ENCODE measurements around the gene PRKCD.

Gene PRKCD

DNA sequence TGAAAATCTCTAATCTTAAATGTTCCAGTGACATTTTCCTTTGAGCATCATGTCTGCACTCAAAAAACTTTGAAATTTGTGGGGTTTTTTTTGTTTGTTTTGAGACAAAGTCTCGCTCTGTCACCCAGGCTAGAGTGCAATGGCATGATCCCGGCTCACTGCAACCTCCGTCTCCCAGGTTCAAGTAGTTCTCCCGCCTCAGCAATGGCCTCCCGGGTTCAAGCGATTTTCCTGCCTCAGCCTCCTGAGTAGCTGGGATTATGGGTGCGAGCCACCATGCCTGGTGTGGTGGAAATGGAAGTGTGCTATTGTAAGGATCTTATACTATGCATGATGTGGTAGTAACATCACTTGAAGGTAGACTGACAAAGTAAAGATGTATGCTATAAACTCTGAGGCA, 52.3 kb downstream of the PRKCD start:
- in situ Hi-C loops (cut with HindIII; ENCODE audit: low sequenced_read_pairs), result no loop called here

DNA sequence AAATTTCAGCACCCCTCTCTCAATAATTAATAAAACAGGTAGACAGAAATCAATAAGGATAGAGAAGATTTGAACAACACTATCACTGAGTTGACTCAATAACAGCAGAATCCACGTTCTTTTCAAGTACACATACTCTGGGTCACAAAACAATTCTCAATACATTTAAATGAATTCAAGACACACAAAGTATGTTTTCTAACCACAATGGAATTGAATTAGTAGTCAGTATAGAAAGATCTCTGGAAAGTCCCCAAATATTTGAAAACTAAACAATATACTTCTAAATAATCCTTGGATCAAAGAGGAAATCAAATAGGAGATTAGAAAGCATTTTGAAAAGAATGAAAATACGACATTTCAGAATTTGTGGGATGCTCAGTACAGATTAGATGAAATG, 54.8 kb downstream of the PRKCD start:
- in situ Hi-C loops (cut with HindIII; ENCODE audit: low sequenced_read_pairs), result no loop called here

DNA sequence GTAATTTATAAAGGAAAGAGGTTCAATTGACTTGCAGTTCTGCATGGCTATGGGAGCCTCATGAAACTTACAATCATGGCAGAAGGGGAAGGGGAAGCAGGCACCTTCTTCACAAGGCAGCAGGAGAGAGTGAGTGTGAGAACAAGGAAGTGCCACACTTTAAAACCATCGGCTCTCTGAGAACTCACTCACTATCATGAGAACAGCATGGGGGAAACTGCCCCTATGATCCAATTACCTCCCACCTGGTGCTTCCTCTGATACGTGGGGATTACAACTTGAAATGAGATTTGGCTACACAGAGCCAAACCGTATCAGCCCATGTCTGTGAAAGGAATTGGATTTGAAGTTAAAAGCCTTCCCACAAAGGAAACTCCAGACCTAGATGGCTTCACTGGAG, 55.7 kb downstream of the PRKCD start:
- in situ Hi-C loops (cut with HindIII; ENCODE audit: low sequenced_read_pairs), result no loop called here

DNA sequence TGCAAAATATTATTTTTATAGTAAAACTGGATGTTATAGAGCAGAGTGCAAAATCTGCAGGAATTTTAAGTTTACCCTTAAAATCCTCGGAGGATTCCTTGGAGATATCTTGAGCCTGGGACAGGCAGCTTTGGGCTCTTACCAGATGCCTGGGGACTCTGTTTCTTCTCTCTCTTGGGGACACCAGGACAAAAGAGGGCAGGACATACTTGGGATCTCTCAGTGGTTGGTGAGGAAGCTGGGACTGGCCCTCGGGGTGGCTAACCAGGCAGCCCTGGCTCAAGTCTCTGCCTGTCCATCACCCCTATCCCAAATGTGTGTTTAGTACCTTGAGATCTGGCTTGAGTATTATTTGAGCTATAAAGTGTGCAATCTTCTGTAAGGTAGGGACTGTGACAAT, 56.2 kb downstream of the PRKCD start:
- in situ Hi-C loops (cut with HindIII; ENCODE audit: low sequenced_read_pairs), result no loop called here

DNA sequence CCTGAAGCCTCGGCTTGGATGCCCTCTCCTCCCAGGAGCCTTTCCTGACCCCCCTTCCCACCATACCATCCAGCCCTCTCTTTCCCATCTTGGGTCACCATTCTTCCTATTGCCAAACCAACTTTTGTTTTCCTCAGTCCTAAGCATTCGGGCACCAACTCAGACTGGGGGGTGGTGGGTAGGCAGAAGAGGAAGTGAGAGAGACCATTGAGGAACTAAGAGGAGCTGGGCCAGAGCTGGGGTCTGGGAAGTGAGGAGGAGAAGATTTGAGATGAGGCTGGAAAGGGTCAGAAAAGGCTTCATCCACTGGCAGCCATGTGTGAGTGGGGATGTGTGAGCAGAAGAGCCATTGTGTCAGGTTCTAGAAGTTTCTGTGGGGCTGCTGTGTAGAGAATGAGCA, 57.1 kb downstream of the PRKCD start:
- in situ Hi-C loops (cut with HindIII; ENCODE audit: low sequenced_read_pairs), result no loop called here

DNA sequence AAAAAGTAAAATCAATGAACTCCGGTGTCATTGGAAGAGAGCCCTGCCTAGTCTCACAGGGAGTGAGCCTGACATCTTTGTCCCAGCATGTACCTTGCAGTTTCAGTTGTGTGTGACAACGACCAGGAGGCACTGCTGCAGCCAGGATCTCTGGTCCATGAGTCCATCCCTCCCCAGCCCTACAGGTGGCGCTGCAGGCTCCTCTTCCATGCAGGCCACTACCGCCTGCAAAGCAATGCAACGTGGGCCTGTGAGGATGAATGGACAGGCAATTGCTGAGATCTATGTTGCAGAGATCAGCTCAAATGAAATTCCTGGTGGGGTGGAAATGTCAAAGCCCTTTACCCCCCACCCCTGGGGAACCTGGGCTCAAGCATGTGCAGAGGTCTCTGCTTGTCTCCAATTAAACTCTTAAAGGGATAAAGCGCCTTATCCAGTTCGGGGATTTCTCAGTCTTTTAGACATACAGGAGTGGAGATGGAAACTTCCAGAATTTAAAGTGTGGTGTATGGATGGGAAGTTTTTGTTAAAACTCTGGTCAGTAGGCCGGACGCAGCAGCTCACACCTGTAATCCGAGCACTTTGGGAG, 59.0 kb downstream of the PRKCD start:
- in situ Hi-C loops (cut with HindIII; ENCODE audit: low sequenced_read_pairs), result no loop called here

DNA sequence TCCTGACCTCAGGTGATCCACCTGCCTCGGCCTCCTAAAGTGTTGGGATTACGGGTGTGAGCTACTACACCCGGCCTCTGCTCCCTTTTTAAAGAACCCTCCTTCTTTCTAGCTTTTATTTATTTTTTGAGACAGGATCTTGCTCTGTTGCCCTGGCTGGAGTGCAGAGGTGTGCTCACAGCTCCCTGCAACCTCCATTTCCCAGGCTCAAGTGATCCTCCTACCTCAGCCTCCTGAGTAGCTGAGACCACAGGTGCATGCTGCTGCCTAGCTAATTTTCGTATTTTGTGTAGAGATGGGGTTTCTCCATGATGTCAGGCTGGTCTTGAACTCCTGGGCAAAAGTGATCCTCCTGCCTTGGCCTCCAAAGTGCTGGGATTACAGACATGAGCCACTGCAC, 60.3 kb downstream of the PRKCD start:
- in situ Hi-C loops (cut with HindIII; ENCODE audit: low sequenced_read_pairs), result no loop called here

DNA sequence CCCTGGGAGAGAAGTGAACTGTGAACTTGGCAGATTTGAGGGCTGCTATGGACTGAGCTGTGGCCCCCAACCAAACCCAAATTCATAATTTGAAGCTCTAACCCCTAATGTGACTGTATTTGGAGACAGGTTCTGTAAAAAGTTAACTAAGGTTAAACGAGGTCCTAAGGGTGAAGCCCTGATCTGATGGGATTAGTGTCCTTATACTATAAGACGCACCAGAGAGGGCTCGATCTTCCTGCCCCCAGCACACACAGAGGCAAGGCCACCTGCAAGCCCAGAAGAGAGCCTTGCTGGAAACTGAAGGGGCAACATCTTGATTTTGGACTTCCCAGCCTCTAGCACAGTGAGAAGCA, 60.8 kb downstream of the PRKCD start:
- in situ Hi-C loops (cut with HindIII; ENCODE audit: low sequenced_read_pairs), result no loop called here

DNA sequence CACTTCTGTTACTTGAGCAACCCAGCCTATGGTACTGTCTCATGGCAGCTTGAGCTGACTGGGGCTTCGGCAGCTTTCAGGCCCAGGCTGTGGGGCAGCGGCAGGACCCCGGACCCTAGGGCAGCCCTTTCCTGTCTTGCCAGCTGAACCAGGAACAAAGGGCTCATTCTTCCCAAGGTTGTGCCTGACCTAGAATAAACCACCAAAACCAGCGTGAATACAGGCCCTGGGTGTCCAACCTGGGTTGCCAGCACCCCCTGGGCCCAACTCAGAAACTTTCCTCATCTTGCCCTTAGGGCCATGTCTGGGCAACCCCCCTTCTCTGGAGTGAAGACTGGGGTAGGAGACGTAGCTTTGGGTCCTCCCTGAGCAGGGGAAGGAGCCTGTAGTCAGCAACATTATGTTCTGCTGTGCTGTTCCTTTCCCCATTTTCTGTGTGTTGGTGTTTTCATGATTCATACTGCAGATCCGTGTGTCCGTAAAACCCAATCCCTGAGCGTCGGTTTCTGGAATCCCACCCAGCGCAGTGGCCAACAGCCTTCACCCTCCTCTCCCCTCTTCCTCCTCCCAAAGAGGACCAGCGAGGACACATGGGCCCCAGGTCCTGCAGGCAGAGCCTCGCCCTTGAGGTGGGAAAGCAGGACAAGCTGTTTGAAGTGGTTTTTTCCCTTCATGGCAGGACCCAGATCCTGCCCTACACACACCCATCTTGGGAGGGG, 61.3 kb downstream of the PRKCD start:
- in situ Hi-C loops (cut with HindIII; ENCODE audit: low sequenced_read_pairs), result no loop called here

DNA sequence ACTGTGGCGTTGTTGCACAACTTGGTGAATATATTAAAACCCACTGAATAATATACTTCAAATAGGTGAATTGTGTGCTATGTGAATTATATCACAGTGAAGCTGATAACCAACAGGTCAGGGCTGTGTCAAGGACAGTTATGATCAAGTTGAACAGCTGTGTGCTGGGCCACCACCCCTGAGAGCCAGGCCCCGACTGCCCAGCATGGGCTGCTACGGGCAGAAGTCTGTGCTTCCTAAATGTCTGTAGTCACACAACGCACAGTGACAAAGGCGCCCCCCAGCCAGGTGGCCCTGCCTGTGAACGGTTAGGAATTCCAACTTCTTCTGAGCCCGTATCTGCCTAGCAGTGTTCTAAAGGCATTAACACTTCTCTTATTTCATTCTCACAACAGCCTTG, 62.0 kb downstream of the PRKCD start:
- in situ Hi-C loops (cut with HindIII; ENCODE audit: low sequenced_read_pairs), result no loop called here

DNA sequence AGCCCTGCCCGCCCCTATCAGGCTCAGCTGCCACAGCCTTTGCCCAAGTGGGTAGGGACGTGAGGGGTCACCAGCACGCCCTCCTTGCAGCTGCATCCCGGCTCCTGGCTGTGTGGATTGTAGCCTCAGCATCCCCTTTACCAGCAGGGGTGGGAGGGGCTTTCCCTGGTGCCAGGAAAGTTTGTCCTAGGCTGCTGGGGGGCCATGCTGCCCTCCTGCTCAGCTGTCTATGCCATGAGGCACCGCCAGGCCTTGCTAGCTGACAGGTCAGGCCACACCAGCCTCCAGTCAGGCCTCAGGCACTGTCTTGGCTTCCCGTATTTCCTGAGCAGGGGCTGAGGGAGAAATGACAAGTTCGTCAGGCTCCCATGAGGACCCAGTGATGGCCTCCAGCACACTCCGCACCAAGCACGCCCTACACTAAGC, 62.5 kb downstream of the PRKCD start:
- in situ Hi-C loops (cut with HindIII; ENCODE audit: low sequenced_read_pairs), result no loop called here

DNA sequence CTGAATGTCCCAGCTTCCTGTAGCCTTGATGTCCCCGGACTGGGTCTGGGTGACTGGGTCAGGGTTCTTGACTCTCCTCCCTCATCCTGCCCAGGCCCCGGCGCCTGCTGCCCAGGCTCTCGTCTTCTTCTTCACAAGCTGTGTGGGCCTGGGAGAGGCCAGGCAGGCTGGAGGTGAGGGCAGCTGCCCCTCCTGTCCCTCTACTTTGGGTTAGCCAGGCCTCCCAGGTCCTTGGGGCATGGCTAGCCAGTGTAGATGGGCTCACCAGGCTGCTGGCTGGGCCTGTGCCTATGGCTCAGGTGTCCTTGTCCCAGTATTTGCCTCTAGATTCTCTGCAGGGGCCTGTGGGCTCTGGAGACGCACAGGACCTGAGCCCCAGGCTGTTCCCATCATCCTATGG, 63.0 kb downstream of the PRKCD start:
- in situ Hi-C loops (cut with HindIII; ENCODE audit: low sequenced_read_pairs), result no loop called here

DNA sequence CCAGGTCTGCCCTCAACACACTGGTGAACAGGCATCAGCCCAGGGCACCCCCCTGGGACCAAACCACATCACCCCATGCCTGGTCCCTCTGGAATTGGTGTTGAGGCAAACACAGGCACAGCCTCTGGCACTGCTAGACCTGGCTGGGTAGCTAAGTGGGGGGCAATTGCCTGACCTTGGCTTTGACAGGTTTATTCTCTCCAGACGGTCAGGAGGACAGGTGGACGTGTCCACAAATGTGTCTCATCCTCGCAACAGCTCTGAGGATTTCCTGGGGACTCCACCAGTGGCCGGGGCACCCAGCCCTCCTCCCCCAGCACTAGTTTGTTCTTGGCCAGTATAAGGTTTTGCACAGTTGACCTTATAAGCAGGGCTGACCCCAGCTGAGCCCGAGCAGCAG, 63.5 kb downstream of the PRKCD start:
- in situ Hi-C loops (cut with HindIII; ENCODE audit: low sequenced_read_pairs), result no loop called here

DNA sequence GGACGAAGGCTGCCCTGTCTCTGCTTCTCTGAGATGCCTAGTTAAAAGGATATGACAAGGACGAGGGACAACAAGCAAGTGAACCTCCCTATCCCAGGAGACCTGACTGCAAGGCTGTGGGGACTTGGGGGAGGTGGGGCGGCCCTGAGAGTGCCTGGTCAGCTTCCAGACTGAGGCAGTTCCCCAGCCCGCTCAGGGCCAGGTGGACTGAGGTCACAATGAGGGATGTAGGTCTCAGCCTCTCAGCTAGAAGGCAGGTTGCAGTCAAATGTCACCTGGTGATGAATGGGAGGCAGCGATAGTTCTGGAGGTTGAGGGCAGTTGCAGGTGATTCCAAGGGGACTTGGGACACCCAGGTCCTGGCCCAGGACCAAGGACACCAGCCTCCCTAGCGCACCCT, 64.2 kb downstream of the PRKCD start:
- in situ Hi-C loops (cut with HindIII; ENCODE audit: low sequenced_read_pairs), result no loop called here

DNA sequence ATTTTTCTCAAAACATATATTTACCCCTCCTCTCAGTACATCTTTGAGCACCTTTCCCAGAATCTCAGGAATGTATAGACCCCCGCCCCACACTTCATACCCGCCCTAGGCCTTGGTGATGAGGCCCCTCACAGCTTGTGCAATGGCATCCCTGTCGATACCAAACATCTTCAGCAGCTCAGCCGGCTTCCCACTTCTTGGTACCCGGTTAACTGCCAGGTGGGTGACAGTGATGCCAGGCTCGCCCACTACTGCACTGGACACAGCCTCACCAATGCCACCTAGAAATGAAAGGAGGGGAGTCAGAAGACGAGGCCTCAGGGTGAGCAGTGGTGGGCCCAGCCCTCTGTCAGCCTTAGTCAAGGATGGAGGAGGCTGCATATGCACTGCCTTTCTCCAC, 64.6 kb downstream of the PRKCD start:
- in situ Hi-C loops (cut with HindIII; ENCODE audit: low sequenced_read_pairs), result no loop called here

DNA sequence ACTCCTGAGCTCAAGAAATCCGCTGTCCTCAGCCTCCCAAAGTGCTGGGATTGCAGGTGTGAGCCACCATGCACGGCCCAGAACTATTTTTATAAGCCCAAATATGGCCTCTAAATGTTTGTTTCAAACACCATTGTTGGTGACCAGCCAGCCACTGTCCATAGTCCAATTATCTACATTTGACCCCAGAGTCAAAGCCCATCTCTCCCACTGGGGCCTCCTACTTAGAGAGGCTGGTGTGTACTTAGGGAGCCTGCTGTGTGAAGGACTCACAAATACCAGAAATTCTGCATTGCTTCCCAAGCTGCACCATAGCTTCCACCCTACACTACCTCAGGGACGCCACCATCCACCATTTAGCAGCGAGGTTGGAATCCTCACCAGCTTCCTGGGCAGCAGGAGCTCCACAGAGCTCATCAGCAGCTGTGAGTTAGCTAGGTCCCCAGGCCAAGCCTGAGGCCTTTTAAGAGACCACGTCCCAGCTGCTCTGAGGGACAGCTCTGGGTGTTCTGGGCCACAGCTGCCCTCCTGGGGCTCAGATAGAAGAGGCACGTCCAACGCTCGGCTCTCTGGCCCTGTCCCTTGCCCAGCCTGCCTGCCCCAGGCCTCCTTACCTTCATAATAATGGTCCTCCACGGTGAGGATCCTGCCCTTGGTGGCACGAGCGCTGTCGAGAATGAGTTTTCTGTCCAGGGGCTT, 65.3 kb downstream of the PRKCD start:
- in situ Hi-C loops (cut with HindIII; ENCODE audit: low sequenced_read_pairs), result no loop called here

DNA sequence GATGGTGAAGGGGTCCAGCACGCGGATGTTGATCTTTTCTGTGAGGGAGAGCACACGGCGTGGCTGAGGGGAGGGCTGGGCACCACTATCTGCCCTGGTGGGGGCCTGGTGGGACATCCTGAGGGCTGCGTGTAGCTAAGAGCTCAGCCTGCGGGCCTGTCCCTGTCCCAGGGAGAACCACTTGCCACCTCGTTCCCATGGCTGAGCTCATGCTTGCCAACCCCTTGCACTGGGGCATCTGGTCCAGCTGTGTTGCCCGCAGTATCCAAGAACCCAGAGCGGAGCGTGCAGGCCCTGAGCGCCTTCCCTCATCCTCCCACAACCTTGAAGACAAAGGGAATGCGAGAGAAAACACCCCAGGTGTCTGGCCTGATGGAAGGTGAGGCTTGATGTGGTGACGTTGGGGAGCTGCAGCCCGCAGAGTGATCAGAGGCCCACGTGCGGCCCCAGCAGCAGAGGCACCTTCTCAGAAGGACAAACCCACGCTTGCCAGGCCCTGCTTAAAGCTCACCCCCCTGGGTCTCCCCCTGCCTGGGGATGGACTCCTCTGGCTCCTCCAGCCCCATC, 65.9 kb downstream of the PRKCD start:
- in situ Hi-C loops (cut with HindIII; ENCODE audit: low sequenced_read_pairs), result no loop called here

DNA sequence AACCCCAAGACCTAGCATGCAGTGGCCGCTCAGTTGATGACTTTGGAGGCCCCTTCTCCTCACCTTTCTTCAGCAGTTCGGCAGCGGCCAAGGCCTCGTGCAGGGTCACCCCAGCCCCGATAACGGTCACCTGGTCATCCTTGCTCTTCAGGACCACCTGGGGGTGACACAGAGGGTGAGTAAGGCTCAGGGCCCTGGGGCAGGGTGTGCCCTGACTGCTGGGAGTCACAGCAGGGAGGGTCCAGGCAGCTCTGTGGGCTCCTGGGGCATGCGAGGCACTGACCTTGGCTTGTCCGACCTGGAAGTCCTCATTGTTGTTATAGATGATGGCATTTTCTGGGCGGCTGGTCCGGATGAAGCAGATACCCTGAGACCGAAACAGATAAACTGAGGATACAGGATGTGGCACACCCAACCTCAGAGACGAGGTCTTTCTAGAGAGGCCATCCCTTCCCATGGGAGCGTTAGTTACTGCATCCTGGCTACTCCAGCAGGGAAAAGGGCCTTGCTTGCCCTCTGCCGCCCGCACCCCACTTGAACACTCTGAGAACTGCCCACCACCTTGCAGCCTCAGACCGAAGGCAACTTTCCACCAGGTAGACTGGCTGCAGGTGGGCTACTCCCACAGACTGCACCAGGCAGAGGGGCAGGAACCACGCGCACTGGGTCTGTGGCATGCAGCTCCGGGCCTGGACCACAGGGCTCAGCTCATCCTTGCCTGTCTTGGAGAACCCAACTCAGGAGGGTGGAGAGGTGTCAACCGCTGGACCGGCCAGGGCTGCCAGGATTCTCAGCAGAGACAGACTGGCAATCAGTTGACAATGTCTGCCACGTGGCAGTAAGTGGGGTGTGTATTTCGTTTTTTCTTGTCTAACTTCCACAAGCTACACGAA, 67.2 kb downstream of the PRKCD start:
- in situ Hi-C loops (cut with HindIII; ENCODE audit: low sequenced_read_pairs), result no loop called here

DNA sequence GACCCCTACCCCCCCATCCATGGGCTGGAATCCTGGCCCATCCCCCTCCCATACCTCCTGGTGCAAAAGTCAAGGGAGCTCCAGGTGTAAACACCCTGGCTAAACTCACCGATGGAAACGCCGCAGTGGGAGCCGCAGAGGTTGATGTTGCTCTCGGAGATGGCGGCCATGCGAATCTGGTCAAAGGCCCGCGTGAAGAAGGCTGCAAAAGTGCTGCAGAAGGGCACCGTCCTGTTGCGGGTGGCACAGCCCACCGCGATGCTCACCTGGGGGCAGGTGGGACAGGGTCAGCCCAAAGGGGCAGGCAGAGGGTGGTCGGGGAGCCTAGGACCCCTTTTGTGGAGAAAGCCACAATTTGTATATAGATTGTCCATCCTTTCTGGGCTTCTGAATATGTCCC, 68.2 kb downstream of the PRKCD start:
- in situ Hi-C loops (cut with HindIII; ENCODE audit: low sequenced_read_pairs), result no loop called here

DNA sequence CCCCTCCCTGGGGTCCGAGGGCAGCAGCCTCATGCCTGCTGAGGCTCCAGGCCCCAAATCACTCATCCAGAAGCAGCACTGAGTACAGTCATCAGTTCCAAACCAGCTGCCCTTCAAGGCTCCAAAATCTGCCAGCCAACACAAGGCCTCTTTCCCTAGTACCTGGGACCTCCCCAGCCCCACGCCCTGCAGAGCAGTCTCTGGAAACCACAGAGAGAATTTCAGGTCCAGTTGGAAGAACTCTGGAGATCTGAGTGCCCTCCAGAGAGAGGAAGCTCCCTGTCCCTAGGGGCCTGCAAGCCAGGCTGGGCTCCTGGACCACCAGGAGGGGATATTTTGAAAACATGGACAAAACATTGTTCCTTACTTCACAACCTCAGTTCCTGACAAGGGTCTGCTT, 68.6 kb downstream of the PRKCD start:
- in situ Hi-C loops (cut with HindIII; ENCODE audit: low sequenced_read_pairs), result no loop called here

DNA sequence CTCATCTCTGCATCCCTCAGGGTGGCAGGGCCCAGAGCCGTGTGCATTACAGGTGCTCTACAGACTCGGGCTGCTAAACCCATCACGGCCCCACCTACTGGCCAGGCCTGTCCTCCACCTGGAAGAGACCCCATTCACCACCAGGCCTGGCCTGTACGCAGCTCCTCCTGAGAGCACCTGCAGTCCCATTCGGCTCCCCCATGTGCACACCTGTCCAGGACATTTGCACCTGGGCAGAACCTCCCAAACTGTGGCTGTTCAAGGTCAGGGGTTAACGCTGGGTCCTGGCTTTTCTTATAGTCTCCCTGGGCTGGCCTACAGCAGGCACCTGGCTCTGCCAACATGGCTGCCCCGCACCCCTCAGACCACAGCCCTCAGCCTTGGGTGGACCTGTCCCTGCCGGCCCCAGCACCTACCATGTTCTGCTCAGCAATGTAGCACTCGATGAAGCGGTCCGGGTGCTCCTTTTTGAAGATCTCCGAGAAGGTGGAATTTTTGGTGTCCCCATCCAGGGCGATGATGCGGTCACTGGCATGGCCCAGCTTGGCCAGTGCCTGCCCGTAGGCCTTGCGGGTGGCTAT, 69.1 kb downstream of the PRKCD start:
- in situ Hi-C loops (cut with HindIII; ENCODE audit: low sequenced_read_pairs), result no loop called here
